GM13977 (cell line): Measurements from ENCODE around the gene REPS1.
A peak's percentile ranks its signal among the peaks of the same experiment; 100 is the strongest.
"Not testable (repeated sequence)": the region's sequence is repeated elsewhere in the genome, so short reads cannot be mapped to it uniquely, and the experiment has no call there.

Source experiments
- DNase-seq: peaks from one replicate; pipeline ENCODE4 v3.0.0; 2012; ENCODE audit warnings: low spot score
- CTCF ChIP-seq: IDR thresholded peaks from 2 replicates; pipeline ENCODE4 v1.5.1; 2012; ENCODE audit warnings: mild to moderate bottlenecking, control low read depth; ENCODE audit not compliant: insufficient read depth; ENCODE audit errors: extremely low read depth, missing control alignments
- in situ Hi-C: fragments of 300-500 bp; cut with MboI; formaldehyde crosslinking; loops from one replicate; pipeline ENCODE4 v1.12.0; 2022; ENCODE audit warnings: low sequenced_read_pairs, low pct_unique_long_range_greater_than_20kb, mixed read lengths, inconsistent platforms; ENCODE audit not compliant: unreplicated experiment

The REPS1 gene

GRCh38 chr6:138945354-138945753, 42.7 kb downstream of the REPS1 start:
- no peak for TF ChIP-seq CTCF
- DNase-seq: no peak
- in situ Hi-C loops: no loop called here

GRCh38 chr6:138944412-138944811, 43.6 kb downstream of the REPS1 start:
- no peak for TF ChIP-seq CTCF
- in situ Hi-C loops: no loop called here
- peak; percentile 13 for DNase-seq

- in situ Hi-C loops: no loop called here
- no peak for DNase-seq
- no peak for TF ChIP-seq CTCF
These were observed 44.9 kb downstream of the REPS1 start for GRCh38 chr6:138943089-138943625.

- in situ Hi-C loops, DNase-seq: not testable (repeated sequence)
These were observed 51.2 kb downstream of the REPS1 start for GRCh38 chr6:138936873-138937272.

GRCh38 chr6:138931660-138932059, 56.4 kb downstream of the REPS1 start:
- in situ Hi-C loops: no loop called here
- peak; percentile 16 for DNase-seq
- no peak for TF ChIP-seq CTCF

- DNase-seq: no peak
- in situ Hi-C loops: no loop called here
- TF ChIP-seq CTCF: no peak
These were observed 61.5 kb downstream of the REPS1 start for GRCh38 chr6:138926579-138926978.

GRCh38 chr6:138925806-138926205, 62.2 kb downstream of the REPS1 start:
- TF ChIP-seq CTCF: no peak
- in situ Hi-C loops: no loop called here
- no peak for DNase-seq
